Right lobe of liver (tissue), 6 donors: ENCODE data around the gene IGSF6. TPM values are rescaled to one million over a fixed set of nuclear protein-coding genes. Genes with fewer than 3 reads are reported as not detected.

Source experiments
- ATAC-seq, 4 donors: fragments of 200-7000 bp; cut with Tn5 transposase; one replicate each; pipeline ENCODE4 v1.9.1; 2020; ENCODE audit warnings: mild to moderate bottlenecking in 4 of 4, moderate library complexity in 4 of 4
- DNase-seq, 3 donors: peaks; one replicate each; pipeline ENCODE4 v3.0.0-alpha.2; 2020
- H3K27ac ChIP-seq, 3 donors: fragments of 200-600 bp; one replicate each; pipeline ENCODE4 v1.8.0; 2022
- H3K27me3 ChIP-seq, 2 donors: fragments of 200-600 bp; one replicate each; pipeline ENCODE4 v1.8.0; 2022
- H3K36me3 ChIP-seq, 4 donors: fragments of 200-600 bp; sonication (generic) in 1 of 4; one replicate each; pipeline versions ENCODE4 v1.5.1 to v1.8.0; 2017 to 2022; ENCODE audit warnings: control low read depth in 1 of 4
- H3K4me1 ChIP-seq, 4 donors: fragments of 200-600 bp; sonication (generic) in 1 of 4; one replicate each; pipeline versions ENCODE4 v1.5.1 to v1.8.0; 2017 to 2022; ENCODE audit warnings: control low read depth in 1 of 4
- H3K4me3 ChIP-seq, 3 donors: fragments of 200-600 bp; one replicate each; pipeline ENCODE4 v1.8.0; 2022
- H3K9me3 ChIP-seq, 4 donors: fragments of 200-600 bp; sonication (generic) in 1 of 4; one replicate each; pipeline versions ENCODE4 v1.5.1 to v1.8.0; 2017 to 2022; ENCODE audit warnings: control low read depth in 1 of 4
- CTCF ChIP-seq, 4 donors: fragments of 200-600 bp in 3 of 4; fragments of 450-650 bp in 1 of 4; IDR thresholded peaks; one replicate each; pipeline versions ENCODE4 v1.5.1 to v1.8.0; 2016 to 2022; ENCODE audit warnings: antibody characterized with exemption in 4 of 4, mild to moderate bottlenecking in 2 of 4
- POLR2A ChIP-seq: fragments of 450-650 bp; IDR thresholded peaks from one replicate; pipeline ENCODE4 v1.6.1; 2017; ENCODE audit warnings: antibody characterized with exemption, mild to moderate bottlenecking
- WGBS: methylation state at CpG from one replicate; pipeline ENCODE4 v1.1.6; 2018; ENCODE audit warnings: low coverage, low lambda C conversion rate; ENCODE audit not compliant: insufficient coverage; ENCODE audit errors: missing lambda C conversion rate; 5-methylcytosine and 5-hydroxymethylcytosine counted together
- intact Hi-C, 2 donors: fragments of 100-400 bp; cut with DNase I; formaldehyde crosslinking; loops; one replicate each; pipeline versions ENCODE4 v1.11.2 to v1.14.1; 2022
- total RNA-seq, 6 experiments: library from RNA; depleted of rRNA in 2 of 6; stranded (reverse); fragments of >200 nt in 2 of 6; fragmentation: NEBNext Ultra II Directional in 3 of 6; extraction: Animal tissue kit (Norgen Biotek cat#: 25700) in 3 of 6; gene quantifications; one replicate each; pipeline versions ENCODE4 v1.1.0 to v1.2.4, GENCODE V29; 2016 to 2023
- donor health status: DM: no; HTN: yes; CAD: no.
- donor health status: DM: no; HTN: no; CAD: no.
- donor health status: DM: no; HTN: no; CAD: no.
- donor health status: DM: no; HTN: yes; CAD: no.
- donor health status: DM: no; HTN: yes; CAD: no.

IGSF6 gene
- total RNA-seq, 6 experiments from 2014 or later, result 1.9 to 20.5 (median 3.4) TPM

DNA sequence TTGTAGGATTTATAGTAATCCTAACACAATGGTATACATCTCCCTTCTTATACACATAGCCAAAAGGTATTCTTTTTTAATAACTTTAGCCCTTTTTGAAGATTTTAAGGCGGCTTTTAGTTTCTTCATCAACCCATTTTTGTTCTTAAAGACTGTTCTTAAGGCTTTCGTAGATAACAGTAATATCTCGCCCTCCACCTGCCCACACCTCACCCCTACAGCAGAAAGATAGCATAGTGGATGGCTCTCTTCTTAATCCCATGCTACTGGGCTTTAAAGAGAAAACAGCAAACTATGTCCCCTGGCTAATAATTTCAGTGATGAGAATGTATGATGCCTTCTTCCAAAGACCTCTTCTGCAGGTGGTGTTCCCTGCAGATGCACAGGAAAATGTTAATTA lies 8.6 kb downstream of the IGSF6 start:
- ATAC-seq (no peak), DNase-seq (no peak)
- H3K27ac ChIP-seq, result no peak overlapping the region
- no peaks in the 10 kb centered on the region for H3K36me3 ChIP-seq
- H3K4me3 ChIP-seq, result no peak overlapping the region
- 92% methylated on average over 3 of the region's 3 CpGs for WGBS
- H3K9me3 ChIP-seq, result no peaks in the 10 kb centered on the region
- no peaks in the 10 kb centered on the region for H3K27me3 ChIP-seq
- TF ChIP-seq POLR2A (no peak), CTCF (IDR thresholded peaks at IDR 0.05) (no peak)
- intact Hi-C loops, result no loop called here
- peaks cover 0 to 23% (median 0%) of the 10 kb centered on the region in 4 donors for H3K4me1 ChIP-seq

GRCh38 chr16:21642861-21643260 lies 9.5 kb downstream of the IGSF6 start:
- DNase-seq, result no peak
- ATAC-seq, result no peak
- intact Hi-C loops, result no loop called here
- 54% methylated on average over 7 of the region's 7 CpGs for WGBS
- Histone ChIP-seq H3K27me3 (no peaks in the 10 kb centered on the region), H3K4me1 (peaks cover 0 to 23% (median 0%) of the 10 kb centered on the region in 4 donors), H3K9me3 (no peaks in the 10 kb centered on the region), H3K36me3 (no peaks in the 10 kb centered on the region), H3K4me3 (no peak overlapping the region), H3K27ac (no peak overlapping the region)
- TF ChIP-seq CTCF (IDR thresholded peaks at IDR 0.05) (no peak), POLR2A (no peak)

DNA sequence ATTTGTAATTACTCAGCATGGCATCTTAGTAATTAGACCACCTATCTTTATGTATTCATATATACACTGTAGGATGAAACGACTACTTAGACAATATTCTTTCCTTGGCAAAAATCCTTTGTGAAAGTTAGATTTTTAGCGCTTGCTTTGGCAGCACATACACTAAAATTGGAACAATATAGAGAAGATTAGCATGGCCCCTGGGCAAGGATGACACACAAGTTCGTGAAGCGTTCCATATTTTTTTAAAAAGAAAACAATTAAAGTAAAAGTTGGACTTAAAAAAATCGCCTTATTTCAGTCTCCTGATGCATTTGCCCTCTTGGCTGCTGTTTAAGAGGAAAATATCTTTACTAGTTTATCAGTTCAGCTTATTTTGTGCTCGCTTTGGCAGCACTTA lies 10.5 kb downstream of the IGSF6 start:
- H3K4me3 ChIP-seq, result no peak overlapping the region
- DNase-seq, result no peak
- no peak overlapping the region for H3K27ac ChIP-seq
- peaks cover 0 to 23% (median 0%) of the 10 kb centered on the region in 4 donors for H3K4me1 ChIP-seq
- no peak for ATAC-seq
- H3K9me3 ChIP-seq, result no peaks in the 10 kb centered on the region
- intact Hi-C loops, result no loop called here
- H3K27me3 ChIP-seq, result no peaks in the 10 kb centered on the region
- TF ChIP-seq POLR2A, result no peak
- no peak for TF ChIP-seq CTCF (IDR thresholded peaks at IDR 0.05)
- H3K36me3 ChIP-seq, result no peaks in the 10 kb centered on the region
- WGBS, result 66% methylated on average over 6 of the region's 6 CpGs

GRCh38 chr16:21639493-21639892 lies 12.9 kb downstream of the IGSF6 start:
- TF ChIP-seq POLR2A, result no peak
- no peak for TF ChIP-seq CTCF (IDR thresholded peaks at IDR 0.05)
- Histone ChIP-seq H3K27me3 (no peaks in the 10 kb centered on the region), H3K4me1 (peaks cover 0 to 7% (median 0%) of the 10 kb centered on the region in 4 donors), H3K27ac (no peak overlapping the region), H3K9me3 (no peaks in the 10 kb centered on the region), H3K36me3 (no peaks in the 10 kb centered on the region), H3K4me3 (no peak overlapping the region)
- DNase-seq (no peak), ATAC-seq (no peak)
- 91% methylated on average over 2 of the region's 2 CpGs for WGBS
- intact Hi-C loops, result loop anchor here (5.0 to 10.0 kb wide), 2 partner anchors 52 to 55 kb away; no protein-coding TSS in a partner anchor

DNA sequence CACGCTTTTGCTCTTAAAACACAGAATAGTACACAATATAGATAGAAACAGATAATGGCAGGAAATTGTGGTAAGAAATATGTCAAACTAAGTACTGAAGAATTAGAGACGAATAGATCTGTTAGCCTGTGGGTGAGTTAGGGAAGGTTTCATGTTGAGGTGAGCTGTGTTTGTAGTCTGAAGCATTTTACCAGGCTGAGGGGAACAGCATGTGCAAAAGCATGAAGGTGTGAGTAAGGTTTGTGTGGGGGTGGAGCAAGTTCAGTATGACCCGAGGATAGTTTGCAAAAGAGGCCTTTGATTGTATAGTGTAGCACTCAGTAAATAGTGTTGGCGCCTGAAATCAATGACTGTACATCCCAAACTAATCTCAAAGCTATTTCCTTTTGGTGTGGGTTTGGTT lies 13.8 kb downstream of the IGSF6 start:
- intact Hi-C loops, result loop anchor here (5.0 to 10.0 kb wide), 2 partner anchors 51 to 54 kb away; no protein-coding TSS in a partner anchor
- no peak overlapping the region for H3K4me3 ChIP-seq
- H3K36me3 ChIP-seq, result no peaks in the 10 kb centered on the region
- H3K27me3 ChIP-seq, result no peaks in the 10 kb centered on the region
- WGBS, result 37% methylated on average over 4 of the region's 4 CpGs
- DNase-seq (no peak), ATAC-seq (peak; percentile 40 to 74 (median 58))
- no peaks in the 10 kb centered on the region for H3K9me3 ChIP-seq
- no peak overlapping the region for H3K27ac ChIP-seq
- TF ChIP-seq POLR2A (no peak), CTCF (IDR thresholded peaks at IDR 0.05) (no peak)
- H3K4me1 ChIP-seq, result peaks cover 0 to 12% (median 0%) of the 10 kb centered on the region in 4 donors
